Gastroesophageal sphincter (tissue), 3 donors: ENCODE data around the gene KCNIP4.

Experiments used
- POLR2A ChIP-seq, 2 donors: fragments of 450-650 bp; IDR thresholded peaks; one replicate each; pipeline ENCODE4 v1.6.1; 2017; ENCODE audit warnings: antibody characterized with exemption in 2 of 2, mild to moderate bottlenecking in 2 of 2, moderate library complexity in 1 of 2
- TF ChIP-seq, protein P1 (sequence below), 4 experiments: fragments of 200-600 bp in 2 of 4; fragments of 450-650 bp in 2 of 4; sonication (generic) in 1 of 4; IDR thresholded peaks; one replicate each; pipeline ENCODE4 v1.5.1; 2017 to 2019; ENCODE audit warnings: antibody characterized with exemption in 4 of 4, mild to moderate bottlenecking in 2 of 4, moderate library complexity in 2 of 4

DNA sequence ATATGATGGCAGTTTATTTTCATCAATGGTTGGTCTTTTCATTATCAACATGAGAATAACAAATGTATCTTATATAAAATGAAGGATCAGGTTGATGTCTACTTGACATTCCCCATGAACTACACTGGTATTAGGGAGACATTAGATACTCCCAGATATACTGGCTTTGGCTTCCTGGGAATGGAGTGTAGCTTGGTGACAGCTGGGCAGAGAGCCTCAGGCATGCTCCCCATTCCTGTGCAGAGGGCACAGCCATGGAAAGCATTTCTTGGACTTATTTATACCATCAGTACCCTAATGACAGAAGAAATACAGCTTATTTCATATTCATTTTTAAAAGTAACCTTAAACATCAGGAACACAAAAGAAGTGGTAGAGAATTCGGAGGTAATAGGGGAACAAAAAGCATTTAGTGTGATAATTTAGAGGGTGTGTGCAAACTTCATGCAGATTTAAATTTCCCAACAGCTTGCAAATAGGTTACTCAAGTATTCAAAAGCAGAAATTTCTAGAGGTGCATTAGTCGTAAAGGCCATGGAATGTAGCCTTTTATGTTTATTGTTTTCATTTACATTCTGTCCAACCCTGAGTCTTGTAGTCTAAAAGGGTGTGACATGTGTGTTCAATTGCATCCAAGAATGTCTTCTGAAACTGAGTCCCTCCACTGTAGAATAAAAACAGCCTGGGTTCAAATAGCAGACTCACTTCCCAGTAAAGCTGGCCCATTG is 573.8 kb downstream of the KCNIP4 start:
- TF ChIP-seq, protein P1, sequence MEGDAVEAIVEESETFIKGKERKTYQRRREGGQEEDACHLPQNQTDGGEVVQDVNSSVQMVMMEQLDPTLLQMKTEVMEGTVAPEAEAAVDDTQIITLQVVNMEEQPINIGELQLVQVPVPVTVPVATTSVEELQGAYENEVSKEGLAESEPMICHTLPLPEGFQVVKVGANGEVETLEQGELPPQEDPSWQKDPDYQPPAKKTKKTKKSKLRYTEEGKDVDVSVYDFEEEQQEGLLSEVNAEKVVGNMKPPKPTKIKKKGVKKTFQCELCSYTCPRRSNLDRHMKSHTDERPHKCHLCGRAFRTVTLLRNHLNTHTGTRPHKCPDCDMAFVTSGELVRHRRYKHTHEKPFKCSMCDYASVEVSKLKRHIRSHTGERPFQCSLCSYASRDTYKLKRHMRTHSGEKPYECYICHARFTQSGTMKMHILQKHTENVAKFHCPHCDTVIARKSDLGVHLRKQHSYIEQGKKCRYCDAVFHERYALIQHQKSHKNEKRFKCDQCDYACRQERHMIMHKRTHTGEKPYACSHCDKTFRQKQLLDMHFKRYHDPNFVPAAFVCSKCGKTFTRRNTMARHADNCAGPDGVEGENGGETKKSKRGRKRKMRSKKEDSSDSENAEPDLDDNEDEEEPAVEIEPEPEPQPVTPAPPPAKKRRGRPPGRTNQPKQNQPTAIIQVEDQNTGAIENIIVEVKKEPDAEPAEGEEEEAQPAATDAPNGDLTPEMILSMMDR (IDR thresholded peaks at IDR 0.05), result no peak
- no peak for TF ChIP-seq POLR2A (IDR thresholded peaks at IDR 0.05)
